ENCODE results near the gene CLSTN2.

The CLSTN2 gene

DNA sequence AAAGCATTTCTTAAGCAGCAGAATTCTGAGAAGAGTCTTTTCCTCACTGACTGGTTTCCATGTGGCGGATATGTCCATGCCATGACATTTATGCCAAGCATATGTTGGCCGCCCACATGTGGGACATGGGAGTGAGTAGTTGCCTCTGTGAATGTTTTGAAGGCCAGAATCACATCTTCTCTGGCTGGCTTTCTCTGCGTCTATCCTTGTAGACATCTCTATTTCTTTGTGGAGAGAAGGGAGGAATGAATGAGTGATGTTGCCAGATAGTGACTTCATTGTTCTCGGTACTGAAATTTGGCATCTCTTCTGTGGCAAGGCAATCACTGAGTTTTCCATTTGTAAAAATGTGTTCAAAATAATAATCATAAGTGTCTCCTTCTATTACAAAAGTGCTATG is 316.0 kb downstream of the CLSTN2 start:
- Histone ChIP-seq H3K27ac (no peak overlapping the region), H3K4me1 (ENCODE audit: low read depth, poor library complexity, severe bottlenecking) (no peaks in the 10 kb centered on the region), H4K20me1 (ENCODE audit: insufficient read depth) (no peaks in the 10 kb centered on the region), H3K4me3 (IDR thresholded peaks at IDR 0.05; ENCODE audit: insufficient read depth, low read depth, low read length) (no peak overlapping the region), H3K9ac (no peak overlapping the region), H3K36me3 (ENCODE audit: insufficient read depth) (no peaks in the 10 kb centered on the region), H2AFZ (ENCODE audit: low read depth) (no peak overlapping the region), H3K27me3 (ENCODE audit: insufficient read depth, low read depth) (no peaks in the 10 kb centered on the region), H3K79me2 (ENCODE audit: insufficient read depth, low read depth) (no peaks in the 10 kb centered on the region), H3K4me2 (no peak overlapping the region)
- TF ChIP-seq, protein P1, sequence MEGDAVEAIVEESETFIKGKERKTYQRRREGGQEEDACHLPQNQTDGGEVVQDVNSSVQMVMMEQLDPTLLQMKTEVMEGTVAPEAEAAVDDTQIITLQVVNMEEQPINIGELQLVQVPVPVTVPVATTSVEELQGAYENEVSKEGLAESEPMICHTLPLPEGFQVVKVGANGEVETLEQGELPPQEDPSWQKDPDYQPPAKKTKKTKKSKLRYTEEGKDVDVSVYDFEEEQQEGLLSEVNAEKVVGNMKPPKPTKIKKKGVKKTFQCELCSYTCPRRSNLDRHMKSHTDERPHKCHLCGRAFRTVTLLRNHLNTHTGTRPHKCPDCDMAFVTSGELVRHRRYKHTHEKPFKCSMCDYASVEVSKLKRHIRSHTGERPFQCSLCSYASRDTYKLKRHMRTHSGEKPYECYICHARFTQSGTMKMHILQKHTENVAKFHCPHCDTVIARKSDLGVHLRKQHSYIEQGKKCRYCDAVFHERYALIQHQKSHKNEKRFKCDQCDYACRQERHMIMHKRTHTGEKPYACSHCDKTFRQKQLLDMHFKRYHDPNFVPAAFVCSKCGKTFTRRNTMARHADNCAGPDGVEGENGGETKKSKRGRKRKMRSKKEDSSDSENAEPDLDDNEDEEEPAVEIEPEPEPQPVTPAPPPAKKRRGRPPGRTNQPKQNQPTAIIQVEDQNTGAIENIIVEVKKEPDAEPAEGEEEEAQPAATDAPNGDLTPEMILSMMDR (conservative IDR thresholded peaks at IDR 0.05; ENCODE audit: low read depth, low read length): no peak

DNA sequence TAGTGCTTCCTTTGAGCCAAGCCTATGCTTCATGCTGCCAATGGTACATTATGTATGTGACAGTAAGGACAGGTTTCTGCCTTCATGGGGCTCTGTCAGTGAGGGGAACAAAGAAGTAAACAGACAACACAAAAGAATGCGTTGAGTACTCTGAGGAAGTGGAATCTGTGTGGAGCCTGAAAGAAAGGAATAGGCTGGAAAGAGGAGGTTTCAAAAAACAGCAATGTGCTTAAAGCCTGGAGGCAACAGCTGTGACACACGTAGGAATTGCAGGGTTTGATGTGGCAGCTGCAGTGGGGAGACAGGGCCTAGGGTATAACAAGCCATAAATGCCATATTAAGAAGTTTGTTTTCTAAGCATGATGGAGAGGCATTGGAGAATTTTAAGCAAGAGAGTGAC is 316.7 kb downstream of the CLSTN2 start:
- no peaks in the 10 kb centered on the region for H3K27me3 ChIP-seq (ENCODE audit: insufficient read depth, low read depth)
- no peak overlapping the region for H3K27ac ChIP-seq
- no peaks in the 10 kb centered on the region for H3K36me3 ChIP-seq (ENCODE audit: insufficient read depth)
- H4K20me1 ChIP-seq (ENCODE audit: insufficient read depth): no peaks in the 10 kb centered on the region
- H3K4me3 ChIP-seq (IDR thresholded peaks at IDR 0.05; ENCODE audit: insufficient read depth, low read depth, low read length): no peak overlapping the region
- TF ChIP-seq, protein P1 (conservative IDR thresholded peaks at IDR 0.05; ENCODE audit: low read depth, low read length): no peak
- no peaks in the 10 kb centered on the region for H3K79me2 ChIP-seq (ENCODE audit: insufficient read depth, low read depth)
- H3K4me2 ChIP-seq: no peak overlapping the region
- H2AFZ ChIP-seq (ENCODE audit: low read depth): no peak overlapping the region
- no peak overlapping the region for H3K9ac ChIP-seq
- H3K4me1 ChIP-seq (ENCODE audit: low read depth, poor library complexity, severe bottlenecking): no peaks in the 10 kb centered on the region

DNA sequence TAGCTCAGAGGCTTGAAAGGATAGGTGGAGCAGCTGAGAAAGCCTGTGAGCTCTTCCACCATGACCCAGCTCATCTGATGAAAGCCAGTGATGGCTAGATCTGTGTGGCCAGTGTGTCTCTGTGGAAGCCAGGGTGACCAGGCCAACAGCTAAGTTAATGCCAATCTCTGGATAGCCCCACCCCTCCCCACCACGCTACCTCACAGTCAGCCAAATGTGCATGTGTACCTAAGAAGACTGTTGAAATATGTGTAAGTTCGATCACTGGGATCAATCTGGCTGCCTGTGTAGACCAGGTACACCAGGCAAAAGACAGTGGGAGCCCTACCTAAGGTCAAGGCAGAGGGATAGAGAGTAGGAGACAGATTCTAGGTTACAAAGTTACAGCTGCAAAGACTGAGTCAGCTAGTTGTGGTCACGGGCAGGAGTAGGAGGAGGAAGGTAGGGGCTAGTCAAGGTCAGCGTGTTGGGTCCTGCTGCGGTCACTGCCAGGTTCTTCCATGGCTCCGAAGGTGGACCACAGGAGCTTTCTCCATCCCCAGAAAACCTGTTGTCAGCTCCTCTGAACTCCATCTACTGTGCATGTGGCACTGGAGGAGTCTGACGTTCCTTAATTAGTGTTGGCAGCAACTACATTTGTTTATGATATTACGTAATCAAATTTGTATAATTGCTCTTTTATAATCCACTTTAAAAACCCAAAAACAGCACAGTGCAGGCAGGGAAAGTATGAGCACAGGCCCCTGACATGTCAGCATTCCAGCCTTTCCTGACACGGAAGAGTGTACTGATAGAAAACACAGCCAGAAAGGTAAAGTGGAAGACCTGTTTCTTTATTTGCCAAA is 318.0 kb downstream of the CLSTN2 start:
- H3K27ac ChIP-seq: no peak overlapping the region
- H2AFZ ChIP-seq (ENCODE audit: low read depth): no peak overlapping the region
- no peaks in the 10 kb centered on the region for H3K27me3 ChIP-seq (ENCODE audit: insufficient read depth, low read depth)
- H3K9ac ChIP-seq: no peak overlapping the region
- H3K4me2 ChIP-seq: no peak overlapping the region
- no peaks in the 10 kb centered on the region for H3K79me2 ChIP-seq (ENCODE audit: insufficient read depth, low read depth)
- TF ChIP-seq, protein P1 (conservative IDR thresholded peaks at IDR 0.05; ENCODE audit: low read depth, low read length): no peak
- no peaks in the 10 kb centered on the region for H3K4me1 ChIP-seq (ENCODE audit: low read depth, poor library complexity, severe bottlenecking)
- no peaks in the 10 kb centered on the region for H3K36me3 ChIP-seq (ENCODE audit: insufficient read depth)
- H3K4me3 ChIP-seq (IDR thresholded peaks at IDR 0.05; ENCODE audit: insufficient read depth, low read depth, low read length): no peak overlapping the region
- H4K20me1 ChIP-seq (ENCODE audit: insufficient read depth): no peaks in the 10 kb centered on the region

DNA sequence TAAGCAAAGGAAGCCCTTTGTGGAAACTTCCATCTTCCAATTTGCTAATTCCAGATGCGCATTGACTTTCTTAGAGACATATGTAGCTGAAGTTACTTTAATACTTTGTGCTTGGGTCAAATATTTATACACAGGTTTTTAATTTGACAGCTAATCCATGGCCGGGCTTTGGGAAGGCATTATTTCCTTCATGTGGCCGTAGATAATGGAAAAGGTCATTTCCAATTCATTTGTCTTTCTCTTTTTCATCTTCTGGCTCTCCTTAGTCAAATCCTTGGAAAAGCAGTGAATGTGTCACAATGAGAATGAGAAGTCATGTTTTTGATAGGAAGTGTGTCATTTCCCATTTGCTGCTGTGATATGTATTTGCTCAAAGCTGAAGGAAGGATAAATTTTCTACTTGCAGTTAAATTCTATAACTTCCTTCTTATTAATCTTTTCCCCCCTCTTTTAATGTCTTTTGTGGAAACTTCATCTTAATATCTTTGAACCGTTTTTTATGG is 323.3 kb downstream of the CLSTN2 start:
- Histone ChIP-seq H3K4me2 (no peak overlapping the region), H4K20me1 (ENCODE audit: insufficient read depth) (no peaks in the 10 kb centered on the region), H3K36me3 (ENCODE audit: insufficient read depth) (no peaks in the 10 kb centered on the region), H3K27ac (no peak overlapping the region), H3K4me1 (ENCODE audit: low read depth, poor library complexity, severe bottlenecking) (no peaks in the 10 kb centered on the region), H3K4me3 (IDR thresholded peaks at IDR 0.05; ENCODE audit: insufficient read depth, low read depth, low read length) (no peak overlapping the region), H3K9ac (no peak overlapping the region), H3K79me2 (ENCODE audit: insufficient read depth, low read depth) (no peaks in the 10 kb centered on the region), H2AFZ (ENCODE audit: low read depth) (no peak overlapping the region), H3K27me3 (ENCODE audit: insufficient read depth, low read depth) (no peaks in the 10 kb centered on the region)
- TF ChIP-seq, protein P1 (conservative IDR thresholded peaks at IDR 0.05; ENCODE audit: low read depth, low read length): no peak
